Keratinocyte (primary cell): Measurements from ENCODE around the gene C1QL3. TPM values are rescaled to one million over a fixed set of nuclear protein-coding genes. Genes with fewer than 3 reads are reported as not detected.

Experiments used
- DNase-seq: peaks from one replicate; pipeline ENCODE4 v3.0.0-alpha.2; 2011; ENCODE audit warnings: low read depth, missing footprints, low spot score
- FAIRE-seq: peaks from 2 replicates; lab custom pipeline; 2011; peaks lifted over from hg19 to GRCh38; lab: Jason Lieb, UNC
- H2AFZ ChIP-seq: 2 replicates; pipeline ENCODE4 v1.6.0; 2012; ENCODE audit warnings: low read length, control low read depth, inconsistent platforms; ENCODE audit not compliant: control insufficient read depth
- H3K27ac ChIP-seq: 2 replicates; pipeline ENCODE4 v1.5.1; 2011; ENCODE audit warnings: low read length; ENCODE audit not compliant: control insufficient read depth, insufficient read depth
- H3K27me3 ChIP-seq: 3 replicates; pipeline ENCODE4 v1.6.0; 2011; ENCODE audit warnings: low read length; ENCODE audit not compliant: control insufficient read depth, insufficient read depth; ENCODE audit errors: extremely low read depth
- H3K36me3 ChIP-seq, 2 experiments: 2 replicates in 1 of 2; 3 replicates in 1 of 2; pipeline ENCODE4 v1.5.1; 2011; ENCODE audit warnings: low read length in 2 of 2, mild to moderate bottlenecking in 1 of 2; ENCODE audit not compliant: control insufficient read depth in 2 of 2, insufficient read depth in 2 of 2; ENCODE audit errors: extremely low read depth in 1 of 2
- H3K4me1 ChIP-seq: 3 replicates; pipeline ENCODE4 v1.5.1; 2011; ENCODE audit warnings: low read length; ENCODE audit not compliant: control insufficient read depth, insufficient read depth; ENCODE audit errors: extremely low read depth
- H3K4me2 ChIP-seq: 3 replicates; pipeline ENCODE4 v1.6.0; 2011; ENCODE audit warnings: low read depth, low read length; ENCODE audit not compliant: control insufficient read depth, insufficient read depth; ENCODE audit errors: extremely low read depth
- H3K4me3 ChIP-seq, 3 experiments: fragments of 200-600 bp in 1 of 3; sonication (generic) in 1 of 3; 2 replicates in 2 of 3; 3 replicates in 1 of 3; pipeline ENCODE4 v1.5.1; 2011 to 2016; ENCODE audit warnings: low read length in 3 of 3, mild to moderate bottlenecking in 3 of 3, control low read depth in 2 of 3, inconsistent platforms in 1 of 3, low read depth in 1 of 3, mixed read lengths in 1 of 3, mixed run types in 1 of 3, moderate library complexity in 1 of 3; ENCODE audit not compliant: control insufficient read depth in 2 of 3, insufficient read depth in 2 of 3; ENCODE audit errors: extremely low read depth in 1 of 3
- H3K79me2 ChIP-seq: 2 replicates; pipeline ENCODE4 v1.6.0; 2012; ENCODE audit warnings: low read length; ENCODE audit not compliant: control insufficient read depth, insufficient read depth
- H3K9ac ChIP-seq: 3 replicates; pipeline ENCODE4 v1.6.0; 2011; ENCODE audit warnings: low read length; ENCODE audit not compliant: control insufficient read depth, insufficient read depth; ENCODE audit errors: extremely low read depth
- H3K9me1 ChIP-seq: 3 replicates; pipeline ENCODE4 v1.6.0; 2011; ENCODE audit warnings: low read length; ENCODE audit not compliant: control insufficient read depth, insufficient read depth; ENCODE audit errors: extremely low read depth
- H3K9me3 ChIP-seq: 2 replicates; pipeline ENCODE4 v1.5.1; 2012; ENCODE audit warnings: low read depth, low read length; ENCODE audit not compliant: control insufficient read depth
- H4K20me1 ChIP-seq: 3 replicates; pipeline ENCODE4 v1.6.0; 2011; ENCODE audit warnings: low read length; ENCODE audit not compliant: control insufficient read depth, insufficient read depth; ENCODE audit errors: extremely low read depth
- EZH2 ChIP-seq: IDR thresholded peaks from one replicate; pipeline ENCODE4 v1.6.1; 2012; ENCODE audit warnings: inconsistent platforms, mild to moderate bottlenecking, low read length, moderate library complexity
- dilution Hi-C: fragments of 300-500 bp; cut with MboI; formaldehyde crosslinking; loops from one replicate; pipeline ENCODE4 v1.7.0; 2020; ENCODE audit warnings: low sequenced_read_pairs; ENCODE audit not compliant: extremely low pct_ligation_motif_present
- polyA plus RNA-seq, 5 experiments: library from polyadenylated mRNA; depleted of rRNA in 3 of 5; stranded (reverse) in 3 of 5; stranded (forward) in 1 of 5; unstranded in 1 of 5; fragments of >200 nt; gene quantifications; 1 replicate in 1 of 5; 2 replicates in 3 of 5; 3 replicates in 1 of 5; pipeline versions ENCODE4 v1.2.1 to v1.2.3, GENCODE V29; 2011 to 2012; ENCODE audit warnings: missing spikeins in 2 of 5, low read depth in 1 of 5, low replicate concordance in 1 of 5
- TF ChIP-seq, protein P1 (sequence below), 3 experiments: IDR thresholded peaks in 1 of 3; conservative IDR thresholded peaks in 1 of 3; optimal IDR thresholded peaks in 1 of 3; 2 replicates in 2 of 3; 3 replicates in 1 of 3; pipeline versions ENCODE3 to v1.5.1; 2011; ENCODE audit warnings: low read length in 3 of 3, mild to moderate bottlenecking in 3 of 3, moderate library complexity in 2 of 3, control low read depth in 1 of 3, inconsistent platforms in 1 of 3; ENCODE audit not compliant: insufficient read depth in 2 of 3; ENCODE audit errors: extremely low read depth in 1 of 3

C1QL3 gene
- polyA plus RNA-seq, 1 donor (not counting 4 experiments of a cell fraction or from before 2014, with no cell fraction given): not detected

GRCh38 chr10:16529853-16530252 lies 8.2 kb upstream of the C1QL3 start:
- FAIRE-seq (no peak), DNase-seq (no peak)
- Histone ChIP-seq H3K9ac (no peak overlapping the region), H3K36me3 (no peaks in the 10 kb centered on the region), H3K27me3 (no peaks in the 10 kb centered on the region), H3K4me2 (no peak overlapping the region), H3K4me1 (no peaks in the 10 kb centered on the region), H3K27ac (no peak overlapping the region), H2AFZ (no peak overlapping the region), H3K4me3 (no peak overlapping the region), H3K9me1 (no peaks in the 10 kb centered on the region), H3K9me3 (no peaks in the 10 kb centered on the region), H4K20me1 (no peaks in the 10 kb centered on the region), H3K79me2 (no peaks in the 10 kb centered on the region)
- TF ChIP-seq, protein P1, sequence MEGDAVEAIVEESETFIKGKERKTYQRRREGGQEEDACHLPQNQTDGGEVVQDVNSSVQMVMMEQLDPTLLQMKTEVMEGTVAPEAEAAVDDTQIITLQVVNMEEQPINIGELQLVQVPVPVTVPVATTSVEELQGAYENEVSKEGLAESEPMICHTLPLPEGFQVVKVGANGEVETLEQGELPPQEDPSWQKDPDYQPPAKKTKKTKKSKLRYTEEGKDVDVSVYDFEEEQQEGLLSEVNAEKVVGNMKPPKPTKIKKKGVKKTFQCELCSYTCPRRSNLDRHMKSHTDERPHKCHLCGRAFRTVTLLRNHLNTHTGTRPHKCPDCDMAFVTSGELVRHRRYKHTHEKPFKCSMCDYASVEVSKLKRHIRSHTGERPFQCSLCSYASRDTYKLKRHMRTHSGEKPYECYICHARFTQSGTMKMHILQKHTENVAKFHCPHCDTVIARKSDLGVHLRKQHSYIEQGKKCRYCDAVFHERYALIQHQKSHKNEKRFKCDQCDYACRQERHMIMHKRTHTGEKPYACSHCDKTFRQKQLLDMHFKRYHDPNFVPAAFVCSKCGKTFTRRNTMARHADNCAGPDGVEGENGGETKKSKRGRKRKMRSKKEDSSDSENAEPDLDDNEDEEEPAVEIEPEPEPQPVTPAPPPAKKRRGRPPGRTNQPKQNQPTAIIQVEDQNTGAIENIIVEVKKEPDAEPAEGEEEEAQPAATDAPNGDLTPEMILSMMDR (optimal IDR thresholded peaks at IDR 0.05 in 1 of 3, IDR thresholded peaks at IDR 0.05 in 1 of 3, conservative IDR thresholded peaks at IDR 0.05 in 1 of 3; ENCODE audit: extremely low read depth in 1 of 3, insufficient read depth in 2 of 3, low read length in 3 of 3): no peak
- no peak for TF ChIP-seq EZH2
- dilution Hi-C loops: no loop called here

- Histone ChIP-seq H3K4me1 (no peaks in the 10 kb centered on the region), H3K9me3 (no peaks in the 10 kb centered on the region), H3K27ac (no peak overlapping the region), H3K4me2 (no peak overlapping the region), H4K20me1 (no peaks in the 10 kb centered on the region), H3K27me3 (peaks cover 5% of the 10 kb centered on the region), H2AFZ (no peak overlapping the region), H3K9ac (no peak overlapping the region), H3K4me3 (no peak overlapping the region), H3K36me3 (no peaks in the 10 kb centered on the region), H3K9me1 (no peaks in the 10 kb centered on the region), H3K79me2 (no peaks in the 10 kb centered on the region)
- DNase-seq (no peak), FAIRE-seq (no peak)
- no peak for TF ChIP-seq EZH2
- TF ChIP-seq, protein P1 (optimal IDR thresholded peaks at IDR 0.05 in 1 of 3, IDR thresholded peaks at IDR 0.05 in 1 of 3, conservative IDR thresholded peaks at IDR 0.05 in 1 of 3; ENCODE audit: extremely low read depth in 1 of 3, insufficient read depth in 2 of 3, low read length in 3 of 3): no peak
- dilution Hi-C loops: no loop called here
These were observed 5.8 kb upstream of the C1QL3 start for GRCh38 chr10:16527452-16527851.
